Transverse colon (tissue), 3 donors: ENCODE measurements around the gene OPA1.

Experiments used
- CTCF ChIP-seq, 5 experiments: fragments of 200-600 bp in 3 of 5; fragments of 450-650 bp in 2 of 5; sonication (generic) in 3 of 5; IDR thresholded peaks; 1 replicate in 2 of 5; 2 replicates in 3 of 5; pipeline ENCODE4 v1.5.1; 2016 to 2017; ENCODE audit warnings: antibody characterized with exemption in 5 of 5, inconsistent platforms in 3 of 5, mild to moderate bottlenecking in 2 of 5, moderate library complexity in 1 of 5
- POLR2A ChIP-seq: fragments of 450-650 bp; IDR thresholded peaks from one replicate; pipeline ENCODE4 v1.6.1; 2016; ENCODE audit warnings: antibody characterized with exemption, mild to moderate bottlenecking, moderate library complexity

- TF ChIP-seq CTCF (IDR thresholded peaks at IDR 0.05) (peak; percentile 64 to 88 (median 82)), POLR2A (no peak)
Observed at GRCh38 chr3:193605876-193606275, 12.9 kb downstream of the OPA1 start.
